22Rv1 (cell line): Measurements from ENCODE around the gene LBHD2.

Source experiments
- ZFX ChIP-seq: fragments of 450-650 bp; IDR thresholded peaks from 2 replicates; pipeline ENCODE4 v1.6.1; 2017; ENCODE audit warnings: antibody characterized with exemption, borderline replicate concordance
- TF ChIP-seq, protein P1 (sequence below): fragments of 450-650 bp; IDR thresholded peaks from 2 replicates; pipeline ENCODE4 v1.5.1; 2017; ENCODE audit warnings: mild to moderate bottlenecking

GRCh38 chr14:103107455-103107854, 23.4 kb downstream of the LBHD2 start:
- TF ChIP-seq, protein P1, sequence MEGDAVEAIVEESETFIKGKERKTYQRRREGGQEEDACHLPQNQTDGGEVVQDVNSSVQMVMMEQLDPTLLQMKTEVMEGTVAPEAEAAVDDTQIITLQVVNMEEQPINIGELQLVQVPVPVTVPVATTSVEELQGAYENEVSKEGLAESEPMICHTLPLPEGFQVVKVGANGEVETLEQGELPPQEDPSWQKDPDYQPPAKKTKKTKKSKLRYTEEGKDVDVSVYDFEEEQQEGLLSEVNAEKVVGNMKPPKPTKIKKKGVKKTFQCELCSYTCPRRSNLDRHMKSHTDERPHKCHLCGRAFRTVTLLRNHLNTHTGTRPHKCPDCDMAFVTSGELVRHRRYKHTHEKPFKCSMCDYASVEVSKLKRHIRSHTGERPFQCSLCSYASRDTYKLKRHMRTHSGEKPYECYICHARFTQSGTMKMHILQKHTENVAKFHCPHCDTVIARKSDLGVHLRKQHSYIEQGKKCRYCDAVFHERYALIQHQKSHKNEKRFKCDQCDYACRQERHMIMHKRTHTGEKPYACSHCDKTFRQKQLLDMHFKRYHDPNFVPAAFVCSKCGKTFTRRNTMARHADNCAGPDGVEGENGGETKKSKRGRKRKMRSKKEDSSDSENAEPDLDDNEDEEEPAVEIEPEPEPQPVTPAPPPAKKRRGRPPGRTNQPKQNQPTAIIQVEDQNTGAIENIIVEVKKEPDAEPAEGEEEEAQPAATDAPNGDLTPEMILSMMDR, result no peak
- TF ChIP-seq ZFX, result no peak
